Stimulated activated CD4-positive, alpha-beta T cell treated with anti-CD3 and anti-CD28 coated beads, Interleukin-1b, Interleukin-23, amount 100 ng/mL, for 24 hours (primary cell): ENCODE results near the gene ZNF774.
"Not testable (repeated sequence)": the region's sequence is repeated elsewhere in the genome, so short reads cannot be mapped to it uniquely, and the experiment has no call there.

Experiments
- DNase-seq, 4 experiments: peaks; one replicate each; pipeline ENCODE4 v3.0.0-alpha.2; 2020; ENCODE audit warnings: low read depth in 4 of 4, low spot score in 1 of 4

The ZNF774 gene

DNA sequence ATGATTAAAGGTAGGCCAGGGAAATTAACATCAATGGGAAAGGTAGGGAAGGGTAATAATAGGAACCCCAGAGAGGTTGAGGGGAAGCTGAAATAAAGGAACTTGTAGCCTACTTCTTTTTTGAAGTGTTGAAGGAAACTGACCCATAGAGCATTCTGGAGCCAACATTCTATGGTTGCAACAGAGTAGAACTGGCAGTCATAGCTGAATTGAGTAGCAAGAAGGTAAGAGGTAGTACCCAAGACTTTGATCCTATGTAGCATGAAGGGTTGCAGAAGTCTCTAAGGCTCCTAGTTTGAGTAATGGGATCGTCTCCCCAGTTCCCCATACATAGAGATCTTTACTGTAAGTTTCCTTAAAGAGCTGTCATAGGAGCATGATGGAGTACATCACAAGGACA is 7.4 kb upstream of the ZNF774 start:
- DNase-seq, result no peak

DNA sequence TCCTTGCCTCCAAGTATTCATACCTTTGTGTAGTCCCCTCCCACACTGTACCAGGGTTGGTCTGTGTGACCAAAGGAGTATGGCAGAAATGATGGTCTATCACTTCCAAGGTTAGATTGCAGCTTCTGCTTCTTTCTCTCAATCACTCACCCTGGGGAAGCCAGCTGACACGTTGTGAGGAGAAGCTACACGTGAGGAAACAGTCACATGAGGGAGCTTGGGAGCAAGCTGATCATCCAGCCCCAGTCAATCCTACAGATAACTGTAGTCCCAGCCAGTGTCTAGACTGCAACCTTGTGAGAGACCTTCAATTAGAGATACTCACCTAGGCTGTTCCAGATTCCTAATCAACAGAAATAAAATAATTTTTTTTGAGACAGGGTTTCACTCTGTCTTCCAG is 6.2 kb upstream of the ZNF774 start:
- DNase-seq, result no peak

DNA sequence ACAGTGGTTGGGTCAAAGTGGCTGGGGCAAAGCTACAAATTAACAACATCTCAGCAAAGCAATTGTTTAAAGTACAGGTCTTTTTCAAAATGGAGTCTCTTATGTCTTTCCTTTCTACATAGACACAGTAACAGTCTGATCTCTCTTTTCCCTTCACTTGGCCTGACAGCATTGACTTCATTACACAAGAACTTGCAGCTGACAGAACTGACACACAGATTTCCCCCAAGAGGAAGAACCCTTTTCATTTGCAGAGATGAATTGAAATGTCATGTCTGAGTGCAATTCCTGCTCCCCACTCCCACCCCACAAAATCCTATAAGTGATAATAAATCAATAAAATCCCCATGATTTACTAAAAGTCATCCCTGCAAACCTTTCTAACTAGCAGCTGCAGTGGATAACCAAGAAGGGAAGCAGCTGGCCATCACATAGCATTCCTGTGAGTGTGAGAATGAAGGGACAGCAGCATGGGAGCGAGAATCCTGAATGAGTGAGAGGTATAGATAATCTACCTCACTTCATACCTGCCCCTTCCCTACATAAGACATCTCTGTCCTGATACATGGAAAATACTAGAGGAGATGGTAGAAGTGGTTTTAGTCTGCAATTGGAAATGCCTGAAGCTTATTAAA is 4.5 kb upstream of the ZNF774 start:
- not testable (repeated sequence) for DNase-seq

DNA sequence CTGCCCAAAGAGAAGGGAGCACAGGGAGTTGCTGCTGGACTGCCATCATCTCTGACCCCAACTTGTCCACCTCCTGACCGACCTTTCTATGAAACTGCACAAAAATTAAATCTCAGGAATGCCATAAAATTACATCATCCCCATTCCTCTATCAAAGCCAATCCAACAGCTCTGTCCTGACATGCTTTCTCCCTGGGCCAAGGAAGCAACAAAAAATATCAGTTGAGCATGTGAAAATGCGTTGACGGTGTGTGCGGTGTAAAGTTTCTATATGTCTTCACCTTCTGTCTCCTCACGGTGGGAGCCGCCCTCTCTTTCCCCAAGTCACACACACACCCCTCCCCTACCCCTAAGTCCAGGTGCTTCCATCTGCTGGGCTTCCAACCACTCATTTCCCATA is 3.6 kb upstream of the ZNF774 start:
- no peak for DNase-seq

DNA sequence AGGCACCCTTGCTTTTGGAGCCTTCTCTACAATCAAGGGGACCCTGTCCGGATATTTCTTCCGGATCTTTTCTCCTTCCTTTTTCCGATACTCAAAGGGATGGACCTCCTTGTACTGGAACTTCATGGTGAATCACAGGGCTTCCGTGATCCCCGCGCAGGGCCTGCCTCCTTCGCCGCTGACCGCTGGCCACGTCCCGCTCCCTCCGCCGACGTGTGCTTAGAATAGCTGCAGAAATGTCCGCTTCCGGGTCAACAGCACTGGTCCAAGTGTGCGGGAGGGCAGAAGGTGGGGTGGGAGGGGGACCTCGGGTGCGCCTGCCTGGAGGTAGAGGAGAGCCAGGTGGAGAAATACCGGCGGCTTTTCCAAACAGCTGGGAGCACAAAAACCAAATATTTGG is 3.0 kb upstream of the ZNF774 start:
- DNase-seq, result no peak

DNA sequence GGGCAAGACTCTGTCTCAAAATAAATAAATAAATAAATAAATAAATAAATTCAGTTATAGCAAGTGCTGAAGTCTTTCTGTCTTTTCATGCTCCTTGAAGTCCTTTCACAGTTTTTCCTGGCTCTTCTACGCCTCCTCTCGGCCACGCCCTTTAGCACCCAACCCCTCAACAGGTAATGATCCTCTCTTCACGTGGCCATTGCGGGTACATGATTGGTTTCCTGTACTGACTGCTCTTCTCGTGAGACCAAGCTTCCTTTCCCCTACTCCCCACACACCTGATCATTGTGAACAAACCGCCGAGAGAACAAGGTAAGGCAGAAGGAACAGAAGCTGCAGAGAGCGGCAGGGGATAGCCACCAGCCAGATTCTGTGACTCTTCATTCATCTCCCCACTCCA is 2.3 kb upstream of the ZNF774 start:
- no peak for DNase-seq

DNA sequence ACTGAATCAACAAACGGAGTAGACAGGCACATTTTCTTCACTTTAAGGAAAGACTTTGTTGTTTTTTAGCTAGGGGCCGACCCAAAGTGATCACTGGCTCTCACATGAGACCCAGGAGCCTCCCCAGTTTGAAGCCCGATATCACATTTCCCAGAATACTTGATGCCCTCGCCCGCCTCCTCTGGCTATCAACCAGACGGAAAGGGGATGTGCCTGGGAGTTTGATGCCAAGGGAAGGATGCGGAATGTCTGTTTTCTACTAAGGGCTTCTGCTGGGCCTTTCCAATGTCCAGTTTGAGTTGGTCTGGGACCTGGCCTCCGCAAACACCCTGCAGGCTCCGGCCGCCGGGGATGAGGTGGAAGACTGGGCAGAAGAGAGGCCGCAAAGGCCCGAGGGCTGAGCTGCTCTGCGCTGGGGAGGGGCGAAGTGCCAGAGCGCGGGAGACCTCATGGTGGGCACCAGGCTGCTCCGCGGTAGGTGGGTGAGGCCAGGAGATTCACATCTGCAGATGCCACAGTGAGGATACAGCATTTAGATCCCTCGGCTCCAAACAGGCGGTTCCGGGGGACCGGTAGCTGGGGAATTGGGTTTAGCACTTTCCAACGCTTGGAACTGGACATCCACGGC is 491 bp upstream of the ZNF774 start:
- DNase-seq, result peak in 1 of 4 experiments; percentile 2

DNA sequence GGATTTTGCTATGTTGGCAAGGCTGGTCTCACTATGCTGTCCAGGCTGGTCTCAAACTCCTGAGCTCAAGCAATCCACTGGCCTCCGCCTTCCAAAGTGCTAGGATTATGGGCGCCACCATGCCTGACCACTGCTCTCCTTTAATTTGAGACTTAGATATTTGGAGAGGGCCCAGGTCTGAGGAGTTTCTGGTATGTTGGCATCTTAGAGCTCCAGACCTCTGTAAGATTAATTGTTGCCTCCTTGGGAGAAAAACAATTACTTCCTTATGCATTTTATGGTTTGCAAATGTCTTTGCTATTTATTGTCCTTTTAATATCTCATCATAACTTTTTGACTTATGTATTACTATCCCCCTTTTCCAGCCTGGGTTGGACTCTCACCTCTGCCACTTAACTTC is 2.9 kb downstream of the ZNF774 start:
- DNase-seq, result no peak

DNA sequence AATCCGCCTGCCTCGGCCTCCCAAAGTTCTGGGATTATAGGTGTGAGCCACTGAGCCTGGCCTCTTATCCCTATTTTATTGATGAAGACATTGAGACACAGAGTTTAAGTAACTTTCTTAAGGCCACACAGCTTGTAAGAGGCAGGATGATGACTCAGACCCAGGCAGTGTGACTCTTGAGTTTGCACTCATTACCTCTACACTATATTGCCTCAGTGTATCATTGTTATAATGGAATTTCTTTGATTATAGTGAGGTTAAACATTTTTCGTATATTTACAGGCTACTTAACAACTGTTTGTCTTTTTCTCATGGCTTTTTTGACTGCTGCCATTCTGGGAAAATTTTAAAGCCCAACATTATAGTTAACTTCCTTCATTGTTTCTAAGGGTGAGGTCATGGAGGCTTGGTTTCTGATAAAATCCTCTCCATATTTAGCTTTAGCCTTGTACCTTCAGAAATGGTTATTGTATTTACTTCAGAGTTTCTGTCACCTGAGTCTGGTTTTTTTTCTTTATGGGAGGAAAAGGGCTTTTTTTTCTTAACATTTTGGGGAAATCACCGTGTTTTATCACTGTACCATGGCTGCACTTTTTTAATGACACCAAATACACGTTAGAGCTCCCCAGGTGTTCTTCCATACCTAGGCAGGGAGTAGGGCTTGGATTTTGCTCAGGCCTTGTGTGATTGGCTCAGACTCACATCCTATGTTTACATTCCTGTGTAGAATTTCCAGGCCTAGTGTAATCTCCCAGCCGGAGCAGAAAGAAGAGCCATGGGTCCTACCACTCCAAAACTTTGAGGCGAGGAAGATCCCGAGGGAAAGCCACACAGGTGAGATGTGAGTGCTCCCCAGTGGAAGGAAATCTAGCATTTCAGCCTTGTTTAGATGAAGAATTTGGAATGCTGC is 6.3 kb downstream of the ZNF774 start:
- DNase-seq, result no peak

DNA sequence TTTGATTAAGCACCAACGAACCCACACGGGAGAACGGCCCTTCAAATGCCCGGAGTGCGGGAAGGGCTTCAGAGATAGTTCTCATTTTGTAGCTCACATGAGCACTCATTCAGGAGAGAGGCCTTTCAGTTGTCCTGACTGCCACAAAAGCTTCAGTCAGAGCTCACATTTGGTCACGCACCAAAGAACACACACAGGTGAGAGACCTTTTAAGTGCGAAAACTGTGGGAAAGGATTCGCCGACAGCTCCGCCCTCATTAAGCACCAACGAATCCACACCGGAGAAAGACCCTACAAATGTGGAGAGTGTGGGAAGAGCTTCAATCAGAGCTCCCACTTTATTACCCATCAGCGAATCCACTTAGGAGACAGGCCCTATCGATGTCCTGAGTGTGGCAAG is 8.7 kb downstream of the ZNF774 start:
- no peak for DNase-seq

DNA sequence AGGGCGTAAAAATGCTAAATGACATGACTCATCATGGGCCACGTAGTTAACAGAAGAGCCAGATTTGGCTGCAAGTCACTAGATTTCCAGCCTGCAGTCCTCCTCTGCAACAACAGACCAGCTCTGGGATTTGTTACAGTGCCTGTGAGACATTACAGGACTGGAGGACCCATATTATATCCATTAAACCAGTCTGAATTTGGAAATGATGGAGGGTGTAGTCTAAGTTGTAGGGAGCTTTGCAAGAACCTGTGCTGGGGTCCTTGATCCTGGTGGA is 10.8 kb downstream of the ZNF774 start:
- DNase-seq, result no peak

DNA sequence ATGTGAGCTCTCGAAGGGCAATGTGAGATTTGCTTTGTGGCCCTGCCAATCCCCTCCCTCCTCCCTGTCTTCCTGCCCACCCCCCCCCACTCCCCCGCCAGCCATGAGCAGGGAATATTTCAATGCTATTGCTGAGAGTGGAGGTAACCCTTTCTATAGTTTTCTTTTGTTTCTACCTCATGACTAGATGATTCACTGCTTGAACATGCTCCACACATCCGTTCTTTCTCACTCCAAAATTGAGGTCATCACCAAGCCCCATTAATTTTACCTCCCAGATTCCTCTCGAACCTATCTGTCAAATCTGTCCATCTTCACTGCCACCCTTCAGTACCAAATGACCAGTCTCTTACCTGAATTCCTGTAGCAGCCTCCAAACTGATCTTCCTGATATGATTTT is 12.2 kb downstream of the ZNF774 start:
- DNase-seq, result no peak

DNA sequence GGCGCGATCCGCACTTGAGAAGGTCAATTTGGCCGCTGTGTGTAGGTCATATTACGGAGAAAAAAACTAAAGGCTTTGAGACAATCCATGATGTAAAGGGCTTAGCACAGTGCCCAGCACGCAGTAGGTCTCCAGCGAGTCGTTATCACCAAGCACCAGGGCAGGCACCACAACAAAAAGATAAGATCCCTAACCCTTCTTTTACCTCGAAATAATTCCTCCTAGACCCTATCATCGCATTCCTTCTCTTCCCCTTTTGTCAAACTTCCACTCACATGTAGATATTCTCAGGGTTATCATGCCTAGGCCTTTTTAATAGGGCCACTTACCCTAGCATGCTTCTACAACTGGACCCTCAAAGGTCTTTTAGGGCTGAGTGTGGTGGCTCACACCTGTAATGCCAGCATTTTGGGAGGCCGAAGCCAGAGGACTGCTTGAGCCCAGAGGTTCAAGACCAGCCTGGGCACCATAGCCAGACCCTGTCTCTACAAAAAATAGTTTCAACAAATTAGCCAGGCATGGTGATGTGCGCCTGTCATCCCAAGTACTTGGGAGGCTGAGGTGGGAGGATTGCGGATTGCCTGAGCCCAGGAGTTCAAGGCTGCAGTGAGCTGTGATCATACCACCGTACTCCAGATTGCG is 13.5 kb downstream of the ZNF774 start:
- DNase-seq, result no peak

DNA sequence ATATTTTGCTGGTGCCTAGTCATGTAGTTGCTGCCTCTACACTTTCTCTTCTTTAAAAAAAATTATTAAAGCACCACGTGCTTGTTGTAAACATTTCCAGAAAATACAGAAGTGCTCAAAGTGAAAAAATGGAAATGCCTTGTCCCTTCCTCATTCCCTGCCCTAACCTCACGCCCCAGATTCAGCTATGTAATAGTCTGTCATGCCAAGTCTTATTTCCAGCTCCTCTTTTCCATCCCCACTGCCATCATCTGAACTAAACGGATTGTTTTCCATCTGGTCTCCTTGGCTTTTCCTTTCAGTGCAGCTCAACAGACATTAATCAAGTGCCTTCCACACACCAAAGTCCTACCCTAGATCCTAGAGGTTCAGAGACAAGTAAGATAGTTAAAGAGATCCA is 15.5 kb downstream of the ZNF774 start:
- no peak for DNase-seq

DNA sequence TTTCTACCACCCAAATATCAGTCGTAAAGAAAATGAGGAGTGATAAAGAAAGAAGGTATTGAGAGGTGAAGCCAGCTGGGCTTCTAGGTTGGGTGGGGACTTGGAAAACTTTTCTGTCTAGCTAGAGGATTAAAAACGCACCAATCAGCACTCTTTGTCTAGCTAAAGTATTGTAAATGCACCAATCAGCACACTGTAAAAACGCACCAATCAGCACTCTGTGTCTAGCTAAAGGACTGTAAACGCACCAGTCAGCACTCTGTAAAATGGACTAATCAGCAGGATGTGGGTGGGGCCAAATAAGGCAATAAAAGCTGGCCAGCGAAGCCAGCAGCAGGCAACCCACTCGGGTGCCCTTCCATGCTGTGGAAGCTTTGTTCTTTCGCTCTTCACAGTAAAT is 23.0 kb downstream of the ZNF774 start:
- no peak for DNase-seq

DNA sequence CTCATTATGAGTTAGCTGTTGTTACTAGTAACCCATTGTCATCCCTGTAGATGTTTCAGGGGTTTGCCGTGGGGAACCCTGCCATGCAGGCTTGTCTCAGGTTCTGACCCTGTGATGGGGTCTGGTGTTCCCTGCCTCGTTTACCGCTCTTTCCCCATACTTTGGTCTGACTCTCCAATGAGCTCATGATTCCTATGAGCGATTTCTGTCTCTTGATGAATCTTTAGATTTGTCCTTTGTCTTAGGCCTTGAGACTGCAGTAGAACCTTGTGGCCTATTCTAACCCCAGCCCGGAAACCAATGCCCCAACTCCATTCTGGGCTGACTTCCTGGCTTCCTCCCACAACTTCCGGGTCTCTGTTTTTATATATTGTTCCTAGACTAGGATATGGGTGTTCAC is 24.7 kb downstream of the ZNF774 start:
- peak in 3 of 4 experiments; percentile 19 to 38 (median 25) for DNase-seq

DNA sequence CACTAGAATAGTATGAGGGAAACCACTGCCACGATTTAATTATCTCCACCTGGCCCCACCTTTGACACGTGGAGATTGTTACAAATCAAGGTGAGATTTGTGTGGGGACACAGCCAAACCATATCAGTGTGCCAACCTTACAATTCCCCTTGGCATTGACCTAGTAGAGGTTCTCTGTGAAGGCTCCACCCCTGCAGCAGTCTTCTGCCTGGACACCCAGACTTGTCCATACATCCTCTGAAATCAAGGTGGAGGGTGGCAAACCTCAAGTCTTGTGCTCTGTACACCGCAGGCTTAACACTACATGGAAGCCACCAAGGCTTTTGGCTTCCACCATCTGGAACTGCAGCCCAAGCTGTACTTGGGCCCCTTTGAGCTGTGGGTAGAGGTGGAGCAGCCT is 27.2 kb downstream of the ZNF774 start:
- DNase-seq, result no peak

DNA sequence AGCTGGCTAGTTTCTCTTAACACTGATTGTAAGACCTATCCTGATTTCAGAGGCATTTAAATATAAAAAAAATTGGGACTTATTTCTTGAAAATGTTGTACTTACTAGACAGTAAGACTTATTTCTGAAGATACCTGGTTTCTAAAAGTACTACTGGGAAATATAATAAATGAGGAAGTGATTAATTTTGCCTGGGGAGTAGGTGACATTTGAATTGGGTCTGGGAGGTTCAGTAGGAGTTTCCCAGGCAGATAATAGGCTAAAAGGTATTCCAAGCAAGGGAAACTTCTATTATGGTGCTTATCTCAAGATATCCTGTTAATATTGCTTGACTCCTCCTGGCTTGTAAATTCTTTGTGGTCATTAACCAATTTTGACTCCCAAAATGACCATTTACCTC is 29.4 kb downstream of the ZNF774 start:
- no peak for DNase-seq

DNA sequence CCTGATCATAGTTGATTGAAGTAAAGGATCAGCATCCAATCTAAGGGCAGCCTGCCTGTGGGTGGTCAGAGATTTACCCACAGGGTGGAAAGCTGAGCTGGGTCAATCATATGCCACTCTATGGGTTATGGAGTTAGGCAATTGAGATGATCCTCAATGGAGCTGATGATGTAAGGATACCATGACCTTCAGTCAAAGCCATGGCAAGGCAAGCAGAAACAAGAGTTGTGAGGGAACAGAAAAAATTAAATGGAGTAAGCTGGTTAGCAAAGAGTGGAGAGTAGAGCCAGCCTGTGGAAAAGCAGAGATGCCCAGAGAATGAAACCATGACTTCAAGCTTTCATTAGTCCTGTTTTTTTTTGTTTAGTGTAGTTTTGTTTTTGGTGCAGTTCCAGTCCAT is 30.2 kb downstream of the ZNF774 start:
- DNase-seq, result no peak

DNA sequence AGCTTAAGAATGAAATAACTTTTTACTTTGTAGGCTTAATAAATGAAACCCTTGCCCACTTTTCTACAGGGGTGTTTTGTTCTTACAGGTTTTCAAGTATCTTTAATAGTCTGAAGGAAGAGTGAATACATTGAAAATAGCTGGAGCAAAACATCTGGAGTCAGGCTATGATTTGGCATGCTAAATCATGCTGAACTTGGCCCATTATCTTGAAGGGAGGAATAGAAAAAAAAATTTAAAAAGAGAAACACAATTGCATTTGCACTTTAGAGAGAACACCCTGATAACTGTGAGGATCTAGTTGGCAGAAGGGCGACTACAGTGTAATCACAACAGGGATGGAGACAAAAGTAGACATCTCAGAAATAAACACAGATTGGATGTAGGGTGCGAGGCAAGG is 34.1 kb downstream of the ZNF774 start:
- DNase-seq, result no peak

DNA sequence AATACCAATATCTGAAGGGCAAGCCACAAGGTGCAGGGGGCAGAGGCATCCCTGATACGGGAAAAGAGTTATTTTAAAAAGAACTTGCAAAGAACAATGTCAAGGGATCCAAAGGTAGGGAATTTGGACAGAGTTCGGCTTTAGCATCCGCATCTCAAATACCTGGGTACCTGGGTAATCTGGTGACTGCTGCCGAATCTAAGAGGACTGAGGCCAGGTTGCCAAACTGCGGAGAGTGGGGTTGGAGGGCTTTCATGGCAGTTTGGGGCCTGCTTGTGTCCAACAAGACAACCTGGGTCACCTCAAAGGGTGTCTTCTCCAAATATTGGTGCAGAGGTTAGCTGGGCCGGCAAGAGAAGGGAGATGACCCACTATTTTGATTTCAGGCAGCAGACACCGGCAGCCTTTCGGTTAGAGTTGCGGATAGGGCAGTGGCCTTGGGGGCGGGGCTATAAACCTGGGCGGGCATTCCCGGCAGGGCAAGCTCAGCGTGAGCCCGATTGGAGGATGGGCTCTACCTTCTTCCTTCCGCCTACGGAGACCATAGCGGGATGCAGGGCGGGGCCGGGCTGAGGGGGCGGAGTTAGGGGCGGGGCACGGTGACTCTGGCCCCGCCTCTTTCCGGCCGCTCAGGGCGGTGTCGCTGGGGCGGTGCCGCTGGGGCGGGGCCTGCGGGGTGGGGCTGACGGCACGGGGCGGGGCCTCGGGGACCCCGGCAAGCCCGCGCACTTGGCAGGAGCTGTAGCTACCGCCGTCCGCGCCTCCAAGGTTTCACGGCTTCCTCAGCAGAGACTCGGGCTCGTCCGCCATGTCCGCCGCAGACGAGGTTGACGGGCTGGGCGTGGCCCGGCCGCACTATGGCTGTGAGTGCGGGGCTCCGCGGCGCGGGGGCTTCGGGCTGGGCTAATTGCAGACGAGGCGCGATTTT is 35.7 kb downstream of the ZNF774 start, which contains the start of gene IQGAP1:
TSS of gene IQGAP1 (plus strand) at position 709 of the 928 bp plus-strand sequence. CDS start at position 809, 100 bp downstream.
- DNase-seq, result peak; percentile 89 to 98 (median 95)
